H1 (cell line): ENCODE measurements around the gene KCTD16. TPM values are rescaled to one million over a fixed set of nuclear protein-coding genes. Genes with fewer than 3 reads are reported as not detected.

Experiments
- CTCF ChIA-PET: fragments of 300-600 bp; sonication (Branson Sonifier 250); formaldehyde crosslinking; loops from one replicate; lab custom pipeline; 2021; ENCODE audit not compliant: partially characterized antibody; lab: Charles Lee
- POLR2A ChIA-PET: fragments of 300-600 bp; sonication (Branson Sonifier 250); formaldehyde crosslinking; loops from one replicate; lab custom pipeline; 2021; ENCODE audit warnings: inconsistent platforms; ENCODE audit not compliant: partially characterized antibody; lab: Charles Lee
- DNase-seq, 2 experiments: peaks; one replicate each; pipeline versions ENCODE4 v3.0.0 to v3.0.0-alpha.2; 2010 to 2022; ENCODE audit warnings: low spot score in 2 of 2, low read depth in 1 of 2, mixed read lengths in 1 of 2
- FAIRE-seq: peaks from 2 replicates; lab custom pipeline; 2011; peaks lifted over from hg19 to GRCh38; lab: Jason Lieb, UNC
- H2AFZ ChIP-seq: 2 replicates; pipeline ENCODE4 v1.8.1; 2012; ENCODE audit warnings: low read length, inconsistent platforms
- H2AK5ac ChIP-seq: 2 replicates; pipeline ENCODE4 v1.6.1; 2013; ENCODE audit warnings: low read depth, low read length
- H2BK120ac ChIP-seq: replicated peaks from 2 replicates; pipeline ENCODE3; 2013; ENCODE audit warnings: low read depth, low read length, inconsistent platforms
- H2BK12ac ChIP-seq: 2 replicates; pipeline ENCODE4 v1.6.1; 2013; ENCODE audit warnings: low read depth, low read length
- H2BK15ac ChIP-seq: 2 replicates; pipeline ENCODE4 v1.6.1; 2013; ENCODE audit warnings: low read length
- H2BK20ac ChIP-seq: 2 replicates; pipeline ENCODE4 v1.6.1; 2013; ENCODE audit warnings: low read length
- H2BK5ac ChIP-seq: 2 replicates; pipeline ENCODE4 v1.6.1; 2013; ENCODE audit warnings: low read depth, low read length
- H3K14ac ChIP-seq: 2 replicates; pipeline ENCODE4 v1.6.1; 2013; ENCODE audit warnings: inconsistent platforms; ENCODE audit not compliant: insufficient read length
- H3K18ac ChIP-seq: 2 replicates; pipeline ENCODE4 v1.6.1; 2013; ENCODE audit warnings: low read length; ENCODE audit errors: extremely low read depth
- H3K23ac ChIP-seq: 2 replicates; pipeline ENCODE4 v1.6.1; 2013; ENCODE audit warnings: inconsistent platforms; ENCODE audit not compliant: insufficient read length
- H3K23me2 ChIP-seq: 2 replicates; pipeline ENCODE4 v1.6.1; 2013; ENCODE audit warnings: low read depth, low read length
- H3K27ac ChIP-seq: 2 replicates; pipeline ENCODE4 v1.6.1; 2011; ENCODE audit warnings: low read depth, low read length, inconsistent platforms
- H3K27me3 ChIP-seq, 4 experiments: replicated peaks in 1 of 4; 1 replicate in 1 of 4; 2 replicates in 3 of 4; pipeline versions ENCODE4 v1.6.1 to v1.8.1; 2011 to 2013; ENCODE audit warnings: low read length in 3 of 4, mild to moderate bottlenecking in 3 of 4, inconsistent platforms in 2 of 4, mixed read lengths in 2 of 4, moderate library complexity in 1 of 4; ENCODE audit not compliant: control insufficient read depth in 3 of 4, insufficient read depth in 3 of 4; ENCODE audit errors: extremely low read depth in 1 of 4
- H3K36me3 ChIP-seq, 4 experiments: 2 replicates each; pipeline versions ENCODE4 v1.6.1 to v1.8.1; 2011 to 2013; ENCODE audit warnings: mild to moderate bottlenecking in 4 of 4, low read length in 3 of 4, moderate library complexity in 2 of 4, control low read depth in 1 of 4, inconsistent platforms in 1 of 4; ENCODE audit not compliant: insufficient read depth in 4 of 4, control insufficient read depth in 2 of 4
- H3K4ac ChIP-seq: replicated peaks from 2 replicates; pipeline ENCODE3; 2013; ENCODE audit warnings: low read length, low read depth, mixed read lengths, inconsistent platforms; ENCODE audit not compliant: insufficient read length
- H3K4me1 ChIP-seq, 4 experiments: replicated peaks in 1 of 4; 1 replicate in 1 of 4; 2 replicates in 3 of 4; pipeline versions ENCODE4 v1.6.1 to v1.8.1; 2011 to 2013; ENCODE audit warnings: low read length in 3 of 4, inconsistent platforms in 2 of 4, mixed read lengths in 1 of 4; ENCODE audit not compliant: insufficient read depth in 4 of 4, control insufficient read depth in 3 of 4
- H3K4me2 ChIP-seq, 2 experiments: 2 replicates each; pipeline versions ENCODE4 v1.6.1 to v1.8.1; 2011 to 2013; ENCODE audit warnings: low read depth in 2 of 2, low read length in 2 of 2, control low read depth in 1 of 2, inconsistent platforms in 1 of 2, mild to moderate bottlenecking in 1 of 2; ENCODE audit not compliant: insufficient read depth in 1 of 2
- H3K4me3 ChIP-seq, 4 experiments: fragments of 200-600, 300-600 bp in 1 of 4; sonication (generic), shearing (Covaris generic), sonication (Bioruptor Twin) in 1 of 4; 2 replicates each; pipeline versions ENCODE4 v1.5.1 to v1.8.1; 2011 to 2016; ENCODE audit warnings: low read length in 4 of 4, low read depth in 3 of 4, control low read depth in 2 of 4, inconsistent platforms in 2 of 4, mild to moderate bottlenecking in 2 of 4, mixed read lengths in 1 of 4, moderate library complexity in 1 of 4; ENCODE audit not compliant: insufficient read depth in 2 of 4; ENCODE audit errors: extremely low read depth in 1 of 4
- H3K56ac ChIP-seq: replicated peaks from 2 replicates; pipeline ENCODE3; 2013; ENCODE audit warnings: low read depth, mild to moderate bottlenecking, mixed read lengths, low read length, inconsistent platforms; ENCODE audit not compliant: insufficient read length
- H3K79me1 ChIP-seq: 2 replicates; pipeline ENCODE4 v1.6.1; 2013; ENCODE audit warnings: low read depth, low read length, control low read depth
- H3K79me2 ChIP-seq, 2 experiments: 2 replicates each; pipeline versions ENCODE4 v1.6.1 to v1.8.1; 2012 to 2013; ENCODE audit warnings: low read length in 2 of 2, mild to moderate bottlenecking in 2 of 2, inconsistent platforms in 1 of 2; ENCODE audit not compliant: insufficient read depth in 2 of 2, control insufficient read depth in 1 of 2
- H3K9ac ChIP-seq, 4 experiments: replicated peaks in 1 of 4; 1 replicate in 1 of 4; 2 replicates in 3 of 4; pipeline versions ENCODE4 v1.6.1 to v1.8.1; 2011 to 2013; ENCODE audit warnings: low read depth in 3 of 4, low read length in 3 of 4, control low read depth in 2 of 4, mild to moderate bottlenecking in 2 of 4, moderate library complexity in 2 of 4, inconsistent platforms in 1 of 4; ENCODE audit errors: extremely low read depth in 1 of 4
- H3K9me3 ChIP-seq, 2 experiments: 2 replicates each; pipeline versions ENCODE4 v1.6.1 to v1.8.1; 2012 to 2013; ENCODE audit warnings: mild to moderate bottlenecking in 2 of 2, moderate library complexity in 2 of 2, control low read depth in 1 of 2, inconsistent platforms in 1 of 2, low read depth in 1 of 2, low read length in 1 of 2, mixed read lengths in 1 of 2; ENCODE audit not compliant: insufficient read depth in 2 of 2
- H4K20me1 ChIP-seq, 2 experiments: replicated peaks in 1 of 2; 2 replicates each; pipeline versions ENCODE3 to v1.8.1; 2011 to 2013; ENCODE audit warnings: inconsistent platforms in 2 of 2, low read length in 2 of 2, mild to moderate bottlenecking in 1 of 2; ENCODE audit not compliant: insufficient read depth in 2 of 2, control insufficient read depth in 1 of 2
- H4K5ac ChIP-seq: 2 replicates; pipeline ENCODE4 v1.6.1; 2013; ENCODE audit warnings: low read length, low read depth, mixed read lengths, inconsistent platforms; ENCODE audit not compliant: insufficient read length
- H4K8ac ChIP-seq: 2 replicates; pipeline ENCODE4 v1.8.0; 2013; ENCODE audit warnings: mild to moderate bottlenecking, moderate library complexity, low read length, inconsistent platforms; ENCODE audit not compliant: insufficient read depth; ENCODE audit errors: extremely low read depth
- H4K91ac ChIP-seq: replicated peaks from 2 replicates; pipeline ENCODE3; 2013; ENCODE audit warnings: low read length, mixed read lengths, inconsistent platforms; ENCODE audit not compliant: insufficient read length
- POLR2A ChIP-seq, 2 experiments: IDR thresholded peaks; 1 replicate in 1 of 2; 2 replicates in 1 of 2; pipeline ENCODE4 v1.6.1; 2011; ENCODE audit warnings: low read depth in 2 of 2, low read length in 2 of 2, mild to moderate bottlenecking in 2 of 2; ENCODE audit errors: control extremely low read depth in 1 of 2
- WGBS, 2 experiments: shearing (Covaris generic) in 1 of 2; methylation state at CpG; one replicate each; pipeline versions ENCODE4 v1.1.6 to v1.1.7; 2013 to 2015; ENCODE audit warnings: low lambda C conversion rate in 2 of 2, mixed read lengths in 2 of 2, inconsistent platforms in 1 of 2, low coverage in 1 of 2, missing lambda C conversion rate in 1 of 2; ENCODE audit not compliant: insufficient replicate concordance in 2 of 2, insufficient coverage in 1 of 2, insufficient read length in 1 of 2; ENCODE audit errors: extremely low coverage in 1 of 2, missing lambda C conversion rate in 1 of 2; 5-methylcytosine and 5-hydroxymethylcytosine counted together
- polyA plus RNA-seq, 7 experiments: library from polyadenylated mRNA; depleted of rRNA in 3 of 7; stranded (reverse) in 5 of 7; unstranded in 2 of 7; fragments of >200 nt in 5 of 7; fragments of 200-250 nt in 2 of 7; gene quantifications; 1 replicate in 5 of 7; 2 replicates in 1 of 7; 4 replicates in 1 of 7; pipeline versions ENCODE4 v1.2.1 to v1.2.3, GENCODE V29; 2011 to 2013; ENCODE audit warnings: missing spikeins in 2 of 7, mixed read lengths in 2 of 7
- small RNA-seq: library from polyadenylated mRNA; stranded (forward); fragments of <200 nt; extraction: miRNeasy Mini kit (QIAGEN cat#:217004); gene quantifications from one replicate; pipeline ENCODE3, GENCODE V24; 2013; ENCODE audit not compliant: insufficient read depth
- total RNA-seq: library from RNA; stranded (reverse); fragmentation: NEBNext Ultra II Directional; extraction: Animal tissue kit (Norgen Biotek cat#: 25700); gene quantifications from 2 replicates; pipeline ENCODE4 v1.2.1, GENCODE V29; 2021

KCTD16 gene
- total and polyA plus RNA-seq, 2 of the 8 experiments (the other 6 are each of a cell fraction or from before 2014, with no cell fraction given), result 0.03 to 0.24 TPM

- Histone ChIP-seq H2BK120ac (no peak overlapping the region), H3K9me3 (no peaks in the 10 kb centered on the region; a peak in 1 of 4 replicates), H2BK20ac (no peak overlapping the region), H3K4me1 (no peaks in the 10 kb centered on the region), H3K36me3 (no peaks in the 10 kb centered on the region), H3K27me3 (no peaks in the 10 kb centered on the region), H2BK12ac (no peak overlapping the region), H3K23me2 (no peaks in the 10 kb centered on the region), H4K8ac (no peak overlapping the region), H2AK5ac (no peak overlapping the region), H3K9ac (no peak overlapping the region), H3K56ac (no peak overlapping the region), H4K5ac (no peak overlapping the region), H3K27ac (no peak overlapping the region), H3K4ac (no peak overlapping the region), H3K14ac (no peak overlapping the region), H3K79me1 (no peaks in the 10 kb centered on the region), H3K79me2 (no peaks in the 10 kb centered on the region), H3K23ac (no peak overlapping the region), H2BK15ac (no peak overlapping the region), H2BK5ac (no peak overlapping the region), H4K91ac (no peak overlapping the region), H3K4me3 (no peak overlapping the region), H3K4me2 (no peak overlapping the region), H2AFZ (no peak overlapping the region), H4K20me1 (no peaks in the 10 kb centered on the region), H3K18ac (no peak overlapping the region)
- no peak for TF ChIP-seq POLR2A (IDR thresholded peaks at IDR 0.05; ENCODE audit: control extremely low read depth in 1 of 2, low read depth in 2 of 2, low read length in 2 of 2)
- FAIRE-seq (no peak), DNase-seq (no peak)
- ChIA-PET POLR2A (no interaction called here), CTCF (no interaction called here)
- WGBS, 2 experiments, result 95% methylated on average over 1 of the region's 1 CpG; no CpG with 5 or more reads in 1 of the 2 experiments
Observed at GRCh38 chr5:144531188-144531587, 360.5 kb downstream of the KCTD16 start.

Small RNA genes within 50 kb of the gene (small RNA-seq; reads per million reads assigned to genes)
- gene CKS1BP5 (not detected), gene RN7SL87P (not detected)

Other genes starting within 250 kb of the KCTD16 start
- 33.6 and 34.2 TPM in 2 replicates for gene YIPF5, start 214 bp upstream of the KCTD16 start, total RNA-seq
- gene YIPF5, start 214 bp upstream of the KCTD16 start, polyA plus RNA-seq (2011; rRNA removed), result 15.5 and 27.6 TPM in 2 replicates